SIG-M5 (cell line): Measurements from ENCODE around the gene PEMT.

Experiments
- DNase-seq: peaks from one replicate; lab custom pipeline; 2025; lab: John Stamatoyannopoulos, UW

The PEMT gene

GRCh38 chr17:17535957-17536356 is 55.6 kb downstream of the PEMT start:
- DNase-seq: no peak

DNA sequence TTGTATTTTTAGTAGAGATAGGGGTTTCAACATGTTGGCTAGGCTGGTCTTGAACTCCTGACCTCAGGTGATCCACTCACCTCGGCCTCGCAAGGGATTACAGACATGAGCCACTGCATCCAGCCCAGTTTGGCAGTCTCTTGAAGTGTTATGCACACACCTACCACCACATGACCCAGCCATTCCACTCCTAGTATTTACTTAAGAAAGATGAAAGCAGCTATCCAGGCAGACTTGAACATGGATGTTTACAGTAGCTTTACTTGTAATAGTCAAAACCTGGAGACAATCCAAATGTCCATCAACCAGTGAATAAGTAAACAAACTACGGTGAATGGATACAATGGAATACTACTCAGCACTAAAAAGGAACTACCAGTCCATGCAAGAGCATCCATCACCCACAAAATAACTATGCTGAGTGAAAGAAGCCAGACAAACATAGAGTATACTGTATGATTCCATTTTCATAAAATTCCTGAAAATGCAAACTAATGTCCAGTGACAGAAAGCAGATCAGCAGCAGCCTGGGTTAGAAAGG is 57.5 kb downstream of the PEMT start:
- no peak for DNase-seq

- DNase-seq: no peak
Measured at GRCh38 chr17:17532991-17533390, 58.5 kb downstream of the PEMT start.

- DNase-seq: no peak
Measured at GRCh38 chr17:17531156-17531555, 60.4 kb downstream of the PEMT start.

DNA sequence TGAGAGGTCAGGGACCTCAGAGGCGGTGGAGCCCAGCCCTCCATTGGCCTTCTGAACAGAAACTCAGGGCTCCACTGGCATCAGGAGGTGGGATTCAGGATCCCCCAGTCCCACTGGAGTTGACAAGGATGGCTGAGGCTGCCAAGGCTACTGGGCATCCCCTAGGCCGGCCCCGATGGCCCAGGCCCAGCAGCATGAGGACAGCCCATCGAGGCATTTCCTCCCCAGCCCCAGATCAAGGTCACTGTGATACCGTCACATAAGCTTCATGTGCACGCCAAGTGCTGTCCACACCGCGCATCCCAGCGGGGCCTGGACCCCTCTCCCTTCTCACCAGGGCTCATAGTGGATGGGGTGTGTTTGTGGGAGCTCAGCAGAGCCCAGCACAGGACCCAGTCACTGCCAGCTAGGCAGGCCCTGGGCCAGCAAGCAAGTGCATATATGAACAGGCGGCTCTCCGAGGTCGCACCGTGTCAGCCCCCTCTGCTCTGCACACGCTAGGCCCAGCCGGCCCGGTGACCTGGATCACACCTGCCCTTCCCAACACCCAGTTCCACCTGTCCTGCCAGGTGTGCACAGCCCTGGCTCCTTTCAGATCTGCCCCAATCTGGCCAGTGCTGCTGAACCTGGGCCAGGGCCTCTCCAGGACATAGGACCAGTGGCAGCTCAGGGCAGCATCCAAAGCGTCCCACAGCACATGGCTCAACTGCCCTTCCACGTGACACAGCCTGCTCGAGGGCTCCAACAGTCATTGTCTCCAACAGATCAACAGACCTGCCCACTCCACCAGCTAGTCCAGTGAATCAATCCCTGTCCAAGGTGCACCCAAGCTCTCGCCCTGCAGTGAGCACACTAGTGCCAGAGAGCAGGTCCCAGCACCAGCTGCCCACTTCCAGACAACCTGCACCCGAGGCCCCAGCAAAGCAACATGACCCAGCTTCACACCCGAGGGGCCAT is 62.5 kb downstream of the PEMT start:
- DNase-seq: no peak

DNA sequence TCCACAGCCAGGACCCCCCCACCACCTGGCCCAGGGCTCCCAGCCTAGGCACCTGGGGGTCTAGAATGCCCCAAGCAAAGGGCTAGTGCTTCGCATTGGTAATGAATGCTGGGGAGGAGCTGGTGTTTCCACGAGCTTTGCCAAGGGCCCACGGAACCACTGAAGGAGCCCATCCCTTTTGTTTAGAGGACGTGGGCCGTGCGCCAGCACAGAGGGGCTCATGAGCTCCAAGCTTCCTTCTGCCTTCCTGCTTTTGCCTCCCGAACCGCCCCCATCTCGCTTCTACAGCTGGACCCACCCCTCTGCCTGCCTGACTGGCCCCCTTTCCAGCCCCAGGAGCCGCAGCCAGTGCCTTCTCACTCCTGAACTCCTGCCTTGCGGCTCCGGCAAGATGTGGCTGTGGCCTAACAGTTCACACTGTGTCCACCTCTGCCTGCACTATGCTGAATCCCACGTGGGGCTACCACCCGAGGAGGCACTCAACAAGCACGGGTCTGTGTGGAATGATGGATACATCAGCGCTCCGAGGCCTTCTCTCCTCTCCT is 63.5 kb downstream of the PEMT start:
- no peak for DNase-seq

GRCh38 chr17:17527534-17527933 is 64.0 kb downstream of the PEMT start:
- DNase-seq: no peak

GRCh38 chr17:17526369-17526768 is 65.1 kb downstream of the PEMT start:
- no peak for DNase-seq

DNA sequence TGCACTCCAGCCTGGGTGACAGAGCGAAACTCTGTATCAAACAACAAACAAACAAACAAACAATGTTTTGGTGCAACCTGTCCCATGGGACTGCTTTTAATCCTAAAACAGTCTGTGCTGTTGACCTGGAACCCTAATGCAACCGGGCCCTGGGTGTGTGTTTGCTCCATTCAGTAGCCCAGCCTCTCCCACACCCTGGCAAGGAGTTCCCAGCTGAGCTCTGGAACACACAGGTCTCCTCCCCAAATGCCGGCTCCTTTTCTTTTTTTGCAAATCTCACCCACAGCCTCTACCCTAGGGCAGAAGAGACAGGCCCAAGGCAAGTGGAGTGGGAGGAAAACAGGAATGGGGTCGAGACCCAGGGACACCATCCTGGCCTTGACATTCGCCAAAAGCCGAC is 65.6 kb downstream of the PEMT start:
- DNase-seq: no peak

GRCh38 chr17:17525311-17525710 is 66.2 kb downstream of the PEMT start:
- DNase-seq: no peak

DNA sequence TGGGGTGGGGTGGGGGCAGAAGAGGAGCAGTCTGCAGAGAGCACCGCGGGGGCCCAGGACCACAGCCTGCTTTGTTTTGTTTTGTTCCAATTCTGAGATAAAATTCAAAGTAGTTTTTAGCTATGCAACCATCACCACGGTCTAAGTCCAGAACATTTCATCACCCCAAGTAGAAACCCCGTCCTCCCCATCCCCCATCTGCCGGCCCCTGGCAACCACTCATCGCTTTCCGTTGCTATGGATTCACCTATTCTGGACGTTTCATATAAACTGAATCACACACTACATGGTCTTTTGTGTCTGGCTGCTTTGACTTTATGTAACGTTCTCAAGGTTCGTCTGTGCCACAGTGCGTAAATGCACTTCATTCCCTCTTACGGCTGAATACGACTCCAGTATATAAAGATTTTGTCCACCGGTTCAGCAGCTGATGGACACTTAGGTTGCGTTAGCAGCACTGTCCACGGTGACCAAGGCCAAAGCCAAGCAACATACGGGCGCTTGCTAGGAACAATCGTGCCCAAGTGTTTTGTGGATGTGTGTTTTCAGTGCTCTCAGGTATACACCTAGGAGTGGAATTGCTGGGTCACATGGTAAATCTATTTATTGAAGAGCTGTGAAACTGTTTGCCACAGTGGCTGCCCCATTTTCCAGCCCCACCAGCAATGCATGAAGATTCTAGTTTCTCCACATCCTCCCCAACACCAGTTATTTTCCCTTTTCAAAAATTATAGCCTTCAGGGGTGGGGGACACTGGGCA is 67.6 kb downstream of the PEMT start:
- no peak for DNase-seq

- DNase-seq: no peak
Measured at GRCh38 chr17:17523001-17523730, 68.3 kb downstream of the PEMT start.

DNA sequence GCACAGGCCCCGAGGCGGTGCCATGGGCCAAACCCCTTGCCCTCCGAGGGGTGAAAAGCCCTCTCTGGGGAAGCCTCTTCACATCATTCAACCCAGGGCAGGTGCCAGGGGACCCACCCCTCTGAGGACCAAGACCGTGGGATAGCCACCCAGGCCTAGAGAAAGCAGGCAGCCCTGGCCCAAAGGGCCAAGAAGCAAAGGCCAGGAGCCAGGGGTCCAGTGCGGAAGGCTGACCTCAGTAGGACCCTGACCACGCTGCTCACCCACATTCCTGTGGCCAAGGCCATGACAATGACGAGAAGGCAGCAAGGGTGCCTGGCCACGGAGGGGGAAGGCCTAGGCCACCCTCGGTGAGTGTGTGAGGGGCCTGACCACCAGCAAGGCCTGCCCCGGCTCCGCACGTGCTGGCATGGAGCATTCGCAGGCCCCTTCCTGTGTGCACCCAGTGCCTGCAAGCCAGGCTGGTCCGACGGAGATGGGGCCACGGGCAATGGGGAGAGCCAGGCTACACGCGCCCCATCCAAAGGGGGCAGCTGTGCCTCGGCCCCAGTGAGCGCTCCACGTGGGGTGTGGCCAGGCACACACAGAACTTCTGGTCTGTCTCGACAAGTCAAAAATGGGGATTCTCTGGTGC is 70.8 kb downstream of the PEMT start:
- DNase-seq: no peak

DNA sequence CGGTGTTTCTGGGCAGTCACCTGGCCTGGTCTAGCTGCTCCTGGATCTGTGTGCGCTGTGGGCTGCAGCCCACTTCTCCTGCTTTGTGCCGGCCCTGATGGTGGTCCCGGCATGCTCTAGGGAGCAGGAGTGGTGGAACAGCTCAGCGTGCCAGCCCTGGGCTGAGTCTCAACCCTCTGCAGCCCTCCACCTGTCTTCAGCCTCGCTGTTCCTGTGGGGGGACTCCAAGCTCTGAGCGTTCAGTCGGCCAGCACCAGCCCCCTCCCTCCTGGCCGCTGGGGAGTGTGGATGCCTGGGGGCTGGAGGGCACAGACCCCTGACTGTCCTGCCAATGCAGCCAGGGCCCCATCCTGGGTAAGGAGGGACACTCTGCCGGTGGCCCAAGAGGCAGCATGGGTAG is 71.6 kb downstream of the PEMT start:
- no peak for DNase-seq

DNA sequence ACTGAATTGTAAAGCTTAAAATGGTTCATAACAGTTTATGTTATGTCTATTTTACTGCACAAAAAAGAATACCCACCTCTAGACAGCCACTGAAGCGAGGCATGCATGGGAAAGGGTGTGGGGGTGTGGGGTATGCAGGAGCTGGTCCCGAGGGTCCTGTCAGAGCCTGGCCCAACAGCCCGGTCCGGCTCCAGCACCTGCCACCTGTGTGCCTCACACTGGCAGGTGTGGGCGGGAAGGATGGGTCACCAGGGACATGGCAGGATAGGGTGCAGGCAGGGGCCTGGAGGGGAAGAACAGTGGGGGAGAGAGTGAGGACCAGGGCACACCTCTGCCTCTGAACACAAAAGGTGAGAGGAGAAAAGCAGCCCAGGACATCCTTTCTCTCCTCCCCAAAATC is 72.6 kb downstream of the PEMT start:
- DNase-seq: no peak

DNA sequence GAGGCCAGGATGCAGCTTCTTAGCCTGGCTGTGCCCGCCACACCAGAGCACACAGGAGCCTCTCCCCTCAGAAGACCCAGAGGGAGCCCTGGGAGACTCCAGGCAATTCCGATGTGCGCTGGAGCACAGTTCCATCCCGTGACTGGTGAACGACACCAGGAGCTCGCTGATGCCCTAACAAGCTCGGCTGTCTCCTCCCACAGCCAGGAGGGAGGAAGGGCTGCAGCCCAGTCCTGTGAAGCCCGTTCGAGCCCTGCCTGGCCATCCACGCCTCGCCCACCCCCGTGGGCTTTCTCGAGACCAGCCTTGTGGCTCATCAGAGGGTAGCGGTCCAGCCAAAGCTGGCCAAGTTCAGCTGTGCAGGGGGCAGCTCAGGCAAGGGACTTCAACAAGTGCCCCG is 73.5 kb downstream of the PEMT start:
- no peak for DNase-seq

DNA sequence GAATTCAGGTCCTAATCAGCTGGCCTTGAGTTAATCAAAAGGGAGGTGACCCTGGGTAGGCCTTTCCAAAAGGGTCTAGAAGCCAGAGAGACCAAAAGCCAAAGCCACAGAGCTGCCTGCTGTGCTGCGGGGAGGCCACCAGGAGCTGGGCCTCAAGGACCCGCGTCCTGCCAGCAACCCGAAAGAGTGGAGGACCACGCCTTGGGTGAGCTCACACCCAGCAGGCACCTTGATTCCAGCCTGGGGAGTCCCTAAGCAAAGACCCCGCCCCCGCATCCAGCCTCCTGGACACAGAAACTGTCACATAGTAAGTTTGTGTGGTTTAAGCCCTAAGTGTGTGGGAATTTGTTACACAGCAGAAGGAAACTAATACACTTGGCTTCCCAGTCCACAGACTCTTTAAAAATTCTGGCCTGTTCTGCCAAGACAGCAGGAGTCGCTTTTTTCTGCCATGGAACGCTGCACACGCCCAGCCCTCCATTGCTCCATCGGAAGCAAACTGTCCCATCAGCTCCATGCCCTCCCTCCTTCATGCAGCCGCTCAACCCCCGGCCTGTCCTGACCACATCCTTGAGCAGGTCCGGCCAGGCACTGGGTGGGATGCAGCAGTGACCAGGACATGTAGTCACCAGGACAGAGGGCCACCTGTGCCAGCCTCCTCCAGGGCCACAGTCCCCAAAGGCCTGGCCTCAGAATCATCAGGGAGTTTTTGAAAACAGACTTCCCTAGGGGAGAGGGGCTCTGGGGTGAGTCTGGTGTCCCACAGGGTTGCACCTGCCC is 74.4 kb downstream of the PEMT start:
- no peak for DNase-seq

DNA sequence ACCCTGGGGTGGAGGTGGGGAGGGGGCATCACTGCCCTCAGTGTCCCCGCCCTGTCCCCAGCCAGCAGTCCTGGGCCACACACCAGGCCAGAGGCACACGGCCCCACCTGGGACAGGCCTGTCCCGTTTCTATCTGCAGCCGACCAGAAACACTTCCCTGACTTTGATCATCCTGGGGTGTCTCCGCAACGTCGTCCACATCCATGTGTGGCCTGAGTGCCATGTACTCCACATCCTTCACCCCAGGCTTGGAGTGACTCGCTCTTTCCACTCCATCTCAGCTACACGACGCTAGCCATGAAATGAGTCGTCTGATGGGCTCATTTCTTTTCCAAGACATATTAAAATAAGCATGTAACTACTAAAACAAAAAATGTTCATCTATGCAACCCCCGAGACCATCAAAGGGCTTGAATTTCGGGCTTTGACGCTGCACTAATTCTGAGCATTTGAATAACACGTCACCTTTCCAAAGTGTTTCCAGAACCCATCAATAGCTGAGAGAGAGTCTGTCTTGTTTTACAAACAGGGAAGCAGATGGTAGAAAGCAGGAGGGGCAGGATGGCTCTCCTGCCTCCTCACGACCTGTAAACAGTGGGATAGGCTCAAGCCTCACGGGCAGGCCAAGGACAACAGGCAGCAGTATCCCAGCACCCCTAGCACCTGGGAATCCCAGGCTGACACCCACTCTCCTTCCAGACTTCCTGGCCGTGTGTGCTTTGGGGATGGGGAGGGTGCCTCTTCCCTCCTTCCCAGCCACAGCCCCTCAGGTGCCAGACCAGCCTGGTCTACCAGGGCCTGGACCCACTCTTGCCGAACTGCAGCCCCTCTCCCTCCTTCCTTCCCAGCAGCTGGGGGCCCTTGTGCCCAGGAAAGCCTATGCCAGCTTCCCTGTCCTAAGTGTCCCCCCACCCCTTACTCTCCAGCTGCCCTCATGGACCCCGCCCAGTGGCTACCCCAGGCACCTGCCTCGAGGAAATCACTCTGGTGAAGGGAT is 75.3 kb downstream of the PEMT start:
- no peak for DNase-seq
